ENCODE results near the gene MAN2A1. TPM values are rescaled to one million over a fixed set of nuclear protein-coding genes. Genes with fewer than 3 reads are reported as not detected.

The MAN2A1 gene
- total RNA-seq, 1 experiment from 2014 or later, result 78.0 TPM

DNA sequence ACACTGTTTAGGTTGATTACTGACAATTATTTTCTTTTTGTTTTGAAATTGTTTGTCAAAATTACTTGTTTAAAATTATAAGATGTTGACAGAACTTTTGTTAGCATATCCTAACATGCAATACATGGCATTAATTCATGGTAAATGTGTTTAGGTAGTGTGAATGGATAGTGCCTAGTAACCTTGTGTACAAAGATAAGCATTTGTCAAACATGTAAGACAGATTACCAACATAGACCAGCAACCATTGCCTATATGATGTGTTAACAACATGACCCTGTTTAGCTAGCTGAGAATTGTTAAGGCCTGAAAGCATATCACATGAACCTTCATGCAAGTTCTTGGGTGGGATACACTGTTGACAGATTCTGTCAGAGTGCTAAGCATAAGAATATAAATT lies 13.4 kb downstream of the MAN2A1 start:
- TF ChIP-seq, protein P1, sequence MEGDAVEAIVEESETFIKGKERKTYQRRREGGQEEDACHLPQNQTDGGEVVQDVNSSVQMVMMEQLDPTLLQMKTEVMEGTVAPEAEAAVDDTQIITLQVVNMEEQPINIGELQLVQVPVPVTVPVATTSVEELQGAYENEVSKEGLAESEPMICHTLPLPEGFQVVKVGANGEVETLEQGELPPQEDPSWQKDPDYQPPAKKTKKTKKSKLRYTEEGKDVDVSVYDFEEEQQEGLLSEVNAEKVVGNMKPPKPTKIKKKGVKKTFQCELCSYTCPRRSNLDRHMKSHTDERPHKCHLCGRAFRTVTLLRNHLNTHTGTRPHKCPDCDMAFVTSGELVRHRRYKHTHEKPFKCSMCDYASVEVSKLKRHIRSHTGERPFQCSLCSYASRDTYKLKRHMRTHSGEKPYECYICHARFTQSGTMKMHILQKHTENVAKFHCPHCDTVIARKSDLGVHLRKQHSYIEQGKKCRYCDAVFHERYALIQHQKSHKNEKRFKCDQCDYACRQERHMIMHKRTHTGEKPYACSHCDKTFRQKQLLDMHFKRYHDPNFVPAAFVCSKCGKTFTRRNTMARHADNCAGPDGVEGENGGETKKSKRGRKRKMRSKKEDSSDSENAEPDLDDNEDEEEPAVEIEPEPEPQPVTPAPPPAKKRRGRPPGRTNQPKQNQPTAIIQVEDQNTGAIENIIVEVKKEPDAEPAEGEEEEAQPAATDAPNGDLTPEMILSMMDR (conservative IDR thresholded peaks at IDR 0.05), result no peak

More for the DNA sequence above, 13.4 kb downstream of the MAN2A1 start:
- Histone ChIP-seq H3K14ac (ENCODE audit: insufficient read depth, low read length) (no peak overlapping the region), H3K9ac (ENCODE audit: extremely low read depth, insufficient read length, low read length) (no peak overlapping the region), H2AK5ac (ENCODE audit: insufficient read length, low read length) (no peak overlapping the region), H2BK15ac (ENCODE audit: low read depth, low read length) (no peak overlapping the region), H2BK120ac (ENCODE audit: low read depth, low read length, poor library complexity, severe bottlenecking) (no peak overlapping the region), H3K4me2 (ENCODE audit: insufficient read depth, insufficient read length, low read length) (no peak overlapping the region), H3K18ac (ENCODE audit: insufficient read length, low read depth, low read length) (no peak overlapping the region), H3K4me1 (ENCODE audit: insufficient read depth, low read length) (peaks cover 12% of the 10 kb centered on the region; the same call in 1 of the 2 replicates), H3K4ac (ENCODE audit: low read depth, low read length) (no peak overlapping the region), H2AFZ (ENCODE audit: low read length) (no peak overlapping the region), H3K27me3 (ENCODE audit: insufficient read depth, low read length) (no peaks in the 10 kb centered on the region), H3K23ac (ENCODE audit: insufficient read length, low read depth, low read length) (no peak overlapping the region), H4K5ac (ENCODE audit: insufficient read length, low read depth, low read length) (no peak overlapping the region), H3T11ph (ENCODE audit: low read length) (no peak overlapping the region), H4K91ac (ENCODE audit: insufficient read length, low read depth, low read length) (no peak overlapping the region), H3K79me2 (ENCODE audit: insufficient read depth, low read length) (peaks cover 43% of the 10 kb centered on the region; the same call in 1 of the 2 replicates), H2BK20ac (ENCODE audit: low read depth, low read length, poor library complexity, severe bottlenecking) (no peak overlapping the region), H3K56ac (ENCODE audit: insufficient read length, low read depth, low read length) (no peak overlapping the region), H3K79me1 (ENCODE audit: insufficient read depth, low read depth, low read length, poor library complexity, severe bottlenecking) (peaks cover 4% of the 10 kb centered on the region), H2BK12ac (ENCODE audit: insufficient read length, low read depth, low read length) (no peak overlapping the region), H3K23me2 (ENCODE audit: insufficient read length, low read depth, low read length, poor library complexity, severe bottlenecking) (no peaks in the 10 kb centered on the region), H3K9me3 (ENCODE audit: control insufficient read depth, low read depth, low read length) (no peaks in the 10 kb centered on the region), H3K27ac (ENCODE audit: insufficient read length, low read depth, low read length) (no peak overlapping the region), H2BK5ac (ENCODE audit: insufficient read length, low read length) (no peak overlapping the region), H4K8ac (replicated peaks; ENCODE audit: insufficient read length, low read depth, low read length) (no peak overlapping the region), H4K20me1 (ENCODE audit: control insufficient read depth, insufficient read depth, insufficient read length) (no peaks in the 10 kb centered on the region)
- Mint-ChIP-seq H3K36me3 (ENCODE audit: insufficient read depth in 1 of 3, low read depth in 3 of 3) (peaks cover 11 to 25% (median 20%) of the 10 kb centered on the region in 3 experiments; a peak in 6 of 7 replicates), H3K9me3 (no peaks in the 10 kb centered on the region), H3K4me1 (peaks cover 68 to 77% of the 10 kb centered on the region in 2 experiments), H3K27me3 (ENCODE audit: low read depth) (no peaks in the 10 kb centered on the region), H3K4me3 (no peak overlapping the region), H3K27ac (no peak overlapping the region)
- no peak for DNase-seq

Data from H9 (cell line).